ENCODE measurements around the gene RRN3.

- TF ChIP-seq CTCF (IDR thresholded peaks at IDR 0.05 in 4 of 5, conservative IDR thresholded peaks at IDR 0.05 in 1 of 5) = no peak
- no peak for TF ChIP-seq POLR2A (IDR thresholded peaks at IDR 0.05)
Observed at GRCh38 chr16:15033309-15033707, 60.8 kb downstream of the RRN3 start.
